HG03097 (cell line): ENCODE data around the gene TNFSF9.
"Not testable (repeated sequence)": the region's sequence is repeated elsewhere in the genome, so short reads cannot be mapped to it uniquely, and the experiment has no call there.

Experiments used
- ATAC-seq: cut with Tn5 transposase; IDR thresholded peaks from one replicate; pipeline ENCODE4 v1.9.1; 2021; ENCODE audit not compliant: unreplicated experiment, low FRiP score

TNFSF9 gene

GRCh38 chr19:6503407-6504201, 27.2 kb upstream of the TNFSF9 start:
- ATAC-seq: no peak

DNA sequence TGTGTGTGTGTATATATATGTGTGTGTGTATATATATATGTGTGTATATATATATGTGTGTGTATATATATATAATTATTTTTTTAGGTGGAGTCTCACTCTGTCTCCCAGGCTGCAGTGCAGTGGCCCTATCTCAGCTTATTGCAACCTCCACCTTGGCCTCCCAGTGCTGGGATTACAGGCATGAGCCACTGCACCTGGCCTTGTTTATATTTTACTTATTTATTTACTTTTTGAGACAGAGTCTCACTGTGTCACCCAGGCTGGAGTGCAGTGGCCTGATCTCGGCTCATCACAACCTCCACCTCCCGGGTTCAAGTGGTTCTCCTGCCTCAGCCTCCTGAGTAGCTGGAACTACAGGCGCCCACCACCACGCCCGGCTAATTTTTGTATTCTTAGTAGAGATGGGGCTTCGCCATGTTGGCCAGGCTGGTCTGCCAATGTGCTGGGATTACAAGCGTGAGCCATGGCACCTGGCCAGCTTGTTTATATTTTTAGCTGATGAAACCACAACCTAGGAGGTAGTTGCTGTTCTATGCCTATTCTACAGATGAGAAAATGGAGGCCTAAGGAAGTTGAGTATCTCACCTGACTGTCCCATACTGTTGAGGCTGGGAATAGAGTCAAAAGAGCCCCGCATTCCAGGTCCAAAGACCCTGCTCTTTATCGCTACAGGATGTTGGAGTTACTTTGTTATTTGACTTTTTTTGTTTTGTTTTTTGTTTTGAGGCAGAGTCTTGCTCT, 22.6 kb upstream of the TNFSF9 start:
- ATAC-seq: not testable (repeated sequence)

DNA sequence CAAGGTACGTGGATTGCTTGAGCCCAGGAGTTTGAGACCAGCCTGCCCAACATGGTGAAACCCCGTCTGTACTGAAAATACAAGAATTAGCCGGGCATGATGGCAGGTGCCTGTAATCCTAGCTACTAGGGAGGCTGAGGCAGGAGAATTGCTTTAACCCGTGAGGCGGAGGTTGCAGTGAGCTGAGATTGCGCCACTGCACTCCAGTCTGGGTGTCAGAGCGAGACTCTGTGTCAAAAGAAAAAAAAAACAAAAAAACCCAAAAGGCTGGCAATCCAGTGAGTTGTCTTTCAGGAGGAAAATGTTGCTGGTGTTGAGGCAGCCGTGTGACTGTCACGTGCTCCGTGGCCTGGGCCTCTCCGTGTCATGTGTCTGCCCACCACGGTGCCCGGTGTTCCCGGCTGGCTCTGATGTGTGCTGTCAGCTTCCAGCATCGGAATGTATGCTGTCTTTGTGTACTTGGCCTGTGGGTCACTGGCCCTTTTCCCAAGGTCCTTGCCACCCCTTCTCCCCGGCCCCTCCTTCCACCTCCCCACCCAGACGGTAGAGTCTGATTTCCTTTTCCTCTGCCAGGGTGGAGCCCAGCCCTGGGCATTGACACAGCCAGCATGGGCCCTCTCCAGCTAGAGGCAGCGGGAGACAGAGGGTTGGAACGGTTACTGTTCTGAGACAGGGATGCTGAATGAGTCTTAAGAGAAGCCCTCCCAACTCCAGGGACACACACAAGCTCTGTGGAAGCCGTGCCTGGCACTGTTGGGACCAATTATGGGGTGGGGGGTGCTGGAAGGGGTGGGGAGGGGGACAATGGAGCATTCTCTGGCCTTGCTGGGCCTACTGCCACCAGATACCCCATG, 21.5 kb upstream of the TNFSF9 start:
- no peak for ATAC-seq

DNA sequence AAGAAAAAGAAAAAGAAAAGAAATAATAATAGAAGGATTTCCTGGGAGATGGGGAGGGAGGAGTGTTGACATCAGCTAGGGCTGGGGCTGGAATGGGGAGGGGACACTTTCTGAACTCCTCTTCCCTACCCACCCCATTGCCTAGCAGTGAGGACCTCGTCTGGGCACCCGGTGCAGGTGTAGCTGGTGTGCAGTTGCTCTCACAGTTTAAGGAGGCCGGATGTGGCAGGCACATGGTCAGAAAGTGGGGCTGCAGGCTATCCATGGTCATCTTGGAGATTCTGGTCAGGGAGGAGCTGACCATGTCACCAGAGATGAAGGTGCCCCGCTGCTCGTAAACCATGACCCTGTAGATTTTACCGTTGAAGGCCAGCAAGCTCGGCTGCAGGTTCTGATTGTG, 20.2 kb upstream of the TNFSF9 start:
- no peak for ATAC-seq

GRCh38 chr19:6514089-6514488, 16.7 kb upstream of the TNFSF9 start:
- no peak for ATAC-seq

- no peak for ATAC-seq
Measured at GRCh38 chr19:6514926-6515544, 15.8 kb upstream of the TNFSF9 start.

GRCh38 chr19:6516018-6516658, 14.7 kb upstream of the TNFSF9 start:
- peak; percentile 39 for ATAC-seq

DNA sequence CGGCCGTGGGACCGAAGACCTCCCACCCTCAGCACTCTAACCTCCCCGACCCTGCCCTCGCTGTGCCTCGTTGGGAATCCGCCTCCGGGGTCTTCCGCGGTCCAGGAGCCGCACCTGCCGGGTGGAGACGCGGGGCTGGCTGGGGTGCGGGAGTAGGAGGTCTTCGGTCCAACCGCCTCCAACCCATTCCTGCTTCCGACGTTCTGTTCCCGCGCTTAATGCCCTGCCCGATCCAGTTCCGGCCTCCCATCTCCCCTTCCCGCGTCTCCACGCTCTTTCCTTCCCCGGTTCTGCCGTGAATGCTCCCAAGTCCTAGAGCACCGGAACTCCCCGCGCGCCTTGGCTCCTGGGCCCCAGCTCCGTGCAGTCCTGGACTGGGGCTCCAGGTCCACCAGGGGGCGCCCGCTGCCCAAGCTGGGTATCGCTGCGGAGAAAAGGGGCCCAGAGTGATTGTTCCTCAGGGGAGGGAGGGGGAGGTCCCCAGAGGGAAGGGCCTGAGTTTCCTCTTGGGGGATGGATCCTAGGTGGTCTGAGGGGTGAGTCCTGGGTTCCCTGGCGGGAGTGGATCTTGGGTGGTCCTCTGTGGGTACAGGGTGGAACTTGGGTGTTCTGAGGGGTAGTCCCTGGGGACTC, 14.1 kb upstream of the TNFSF9 start:
- ATAC-seq: peak; percentile 43

DNA sequence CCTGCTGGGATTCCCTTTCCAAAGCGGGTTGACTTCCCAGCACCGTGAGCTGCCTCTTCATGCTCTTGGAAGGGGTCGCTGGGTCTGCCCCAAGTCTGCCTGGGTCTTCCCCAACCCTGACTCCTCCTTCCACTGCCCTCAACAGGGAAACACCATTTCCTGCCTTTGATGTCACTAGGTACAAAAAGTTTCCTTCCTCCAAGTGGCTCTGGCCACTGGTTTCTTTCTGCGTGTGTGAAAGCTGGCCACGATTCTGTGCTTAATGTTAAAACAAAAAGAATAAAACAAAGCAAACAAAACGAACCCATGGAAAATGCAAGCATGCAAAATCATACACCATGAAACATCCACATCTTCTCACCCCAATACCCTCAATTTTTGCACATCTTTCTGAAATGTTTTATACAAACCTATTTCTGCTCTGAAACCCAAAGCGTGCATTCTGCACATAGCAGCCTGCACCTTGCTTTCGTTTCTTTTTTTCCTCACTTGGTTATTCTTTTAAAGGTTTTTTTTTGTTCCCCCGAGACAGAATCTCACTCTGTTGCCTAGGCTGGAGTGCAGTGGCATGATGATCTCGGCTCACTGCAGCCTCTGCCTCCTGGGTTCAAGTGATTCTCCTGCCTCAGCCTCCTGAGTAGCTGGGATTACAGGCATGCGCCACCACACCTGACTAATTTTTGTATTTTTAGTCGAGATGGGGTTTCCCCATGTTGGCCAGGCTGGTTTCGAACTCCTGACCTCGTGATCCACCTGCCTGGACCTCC, 12.5 kb upstream of the TNFSF9 start:
- peak; percentile 23 for ATAC-seq

DNA sequence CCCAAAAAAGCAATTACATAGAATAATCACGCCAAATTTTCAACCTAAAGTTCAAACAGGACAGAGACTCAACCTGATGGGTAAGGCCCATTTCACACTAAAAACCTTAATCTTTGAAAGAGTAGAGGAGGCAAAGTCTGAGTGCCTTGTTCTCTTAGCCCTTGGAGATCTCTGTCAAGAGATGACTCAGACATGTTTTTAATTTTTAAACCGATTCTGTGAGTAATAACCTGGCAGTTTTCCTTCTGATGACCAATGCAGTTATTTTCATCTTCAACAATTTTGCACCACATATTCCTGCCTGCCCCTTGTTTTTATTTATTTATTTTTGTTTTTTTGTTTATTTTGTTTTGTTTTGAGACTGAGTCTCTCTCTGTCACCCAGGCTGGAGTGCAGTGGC, 11.5 kb upstream of the TNFSF9 start:
- no peak for ATAC-seq

- peak; percentile 31 for ATAC-seq
Measured at GRCh38 chr19:6521718-6522646, 8.8 kb upstream of the TNFSF9 start.

DNA sequence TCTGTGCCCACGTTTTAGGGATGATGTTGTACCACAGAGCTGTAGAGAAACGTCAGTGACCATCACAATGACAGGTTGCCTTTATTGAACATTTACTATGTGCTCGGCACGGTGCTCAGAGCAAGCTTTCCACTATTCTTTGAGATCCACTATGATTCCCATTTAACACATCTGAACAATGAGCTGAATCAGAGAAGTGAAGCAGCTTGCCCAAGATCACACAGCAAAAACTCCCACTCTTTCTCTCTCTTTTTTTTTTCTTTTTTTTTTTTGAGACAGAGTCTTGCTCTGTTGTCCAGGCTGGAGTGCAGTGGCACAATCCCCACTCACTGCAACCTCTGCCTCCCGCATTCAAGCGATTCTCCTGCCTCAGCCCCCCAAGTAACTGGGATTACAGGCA, 8.1 kb upstream of the TNFSF9 start:
- no peak for ATAC-seq

- no peak for ATAC-seq
Measured at GRCh38 chr19:6524311-6524710, 6.5 kb upstream of the TNFSF9 start.

DNA sequence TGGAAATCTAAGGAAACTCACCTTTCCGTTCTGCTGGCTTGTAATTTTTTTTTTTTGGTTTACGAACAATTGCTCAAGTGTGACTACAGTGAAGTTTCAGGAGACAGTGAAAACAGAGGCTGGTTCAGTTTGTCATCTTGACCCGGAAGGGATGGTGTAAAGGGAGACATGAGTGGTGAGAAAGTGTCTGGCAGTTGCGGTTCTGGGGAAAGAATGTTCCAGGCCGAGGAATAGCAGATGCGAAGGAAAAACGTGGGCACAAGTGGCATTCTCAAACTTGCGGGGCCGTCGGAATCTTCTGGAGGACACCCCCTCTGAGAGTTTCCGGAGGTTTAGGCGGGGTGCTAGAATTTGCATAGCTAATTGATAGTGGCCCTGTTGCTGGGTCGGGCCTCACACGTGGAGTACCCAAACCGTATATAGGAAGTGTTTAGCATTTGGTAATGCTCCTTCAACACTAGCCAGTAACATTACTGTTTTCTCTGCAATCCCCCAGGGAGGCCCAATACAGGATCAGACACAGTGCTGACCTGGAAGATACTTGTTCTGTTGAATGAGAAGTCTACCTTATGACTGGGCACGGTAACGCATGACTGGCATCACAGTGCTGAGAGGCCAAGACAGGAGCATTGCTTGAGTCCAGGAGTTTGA, 2.8 kb upstream of the TNFSF9 start:
- peak; percentile 45 for ATAC-seq

- ATAC-seq: peak; percentile 17
Measured at GRCh38 chr19:6528544-6529121, 2.2 kb upstream of the TNFSF9 start.

GRCh38 chr19:6529351-6529750, 1.5 kb upstream of the TNFSF9 start:
- no peak for ATAC-seq

GRCh38 chr19:6529937-6530385, 865 bp upstream of the TNFSF9 start:
- no peak for ATAC-seq
